CD8-positive, alpha-beta memory T cell (primary cell): ENCODE data around the gene CPA1. TPM values are rescaled to one million over a fixed set of nuclear protein-coding genes. Genes with fewer than 3 reads are reported as not detected.
A peak's percentile ranks its signal among the peaks of the same experiment; 100 is the strongest.

Source experiments
- CTCF ChIA-PET: fragments of 350-600 bp; sonication (Branson Sonifier 250); formaldehyde crosslinking; loops from one replicate; lab custom pipeline; 2021; ENCODE audit warnings: antibody characterized with exemption; lab: Charles Lee
- POLR2A ChIA-PET: fragments of 350-600 bp; sonication (Branson Sonifier 250); formaldehyde crosslinking; loops from one replicate; lab custom pipeline; 2021; ENCODE audit warnings: antibody characterized with exemption; lab: Charles Lee
- DNase-seq, 5 donors: peaks; one replicate each; pipeline versions ENCODE4 v3.0.0 to v3.0.0-alpha.2; 2020 to 2022; ENCODE audit warnings: mixed read lengths in 1 of 5
- H3K27ac ChIP-seq: one replicate; pipeline ENCODE4 v1.7.0; 2013; ENCODE audit warnings: low read depth, mild to moderate bottlenecking, low read length, moderate library complexity
- H3K27me3 ChIP-seq: 2 replicates; pipeline ENCODE4 v1.7.0; 2013; ENCODE audit warnings: low read length, mild to moderate bottlenecking; ENCODE audit not compliant: insufficient read depth, poor library complexity, severe bottlenecking
- H3K36me3 ChIP-seq: 2 replicates; pipeline ENCODE4 v1.7.0; 2013; ENCODE audit warnings: mild to moderate bottlenecking, low read length, moderate library complexity; ENCODE audit not compliant: insufficient read depth
- H3K4me1 ChIP-seq: 2 replicates; pipeline ENCODE4 v1.7.0; 2013; ENCODE audit warnings: mild to moderate bottlenecking, low read length, moderate library complexity; ENCODE audit not compliant: insufficient read depth
- H3K4me3 ChIP-seq: 2 replicates; pipeline ENCODE4 v1.7.0; 2013; ENCODE audit warnings: mild to moderate bottlenecking, low read length
- H3K9me3 ChIP-seq: 2 replicates; pipeline ENCODE4 v1.7.0; 2013; ENCODE audit warnings: mild to moderate bottlenecking, low read length
- H3K27ac Mint-ChIP-seq, 8 donors: one replicate each; pipeline ENCODE4 v1.8.0; 2020 to 2021; ENCODE audit warnings: mixed read lengths in 8 of 8, mild to moderate bottlenecking in 6 of 8, inconsistent platforms in 3 of 8, moderate library complexity in 3 of 8
- H3K27me3 Mint-ChIP-seq, 2 donors: one replicate each; pipeline ENCODE4 v1.8.0; 2020 to 2021; ENCODE audit warnings: mixed read lengths in 2 of 2, mild to moderate bottlenecking in 1 of 2, moderate library complexity in 1 of 2
- H3K36me3 Mint-ChIP-seq, 3 donors: one replicate each; pipeline ENCODE4 v1.8.0; 2020 to 2021; ENCODE audit warnings: mixed read lengths in 3 of 3, inconsistent platforms in 1 of 3, mild to moderate bottlenecking in 1 of 3
- H3K4me1 Mint-ChIP-seq, 3 donors: one replicate each; pipeline ENCODE4 v1.8.0; 2020 to 2021; ENCODE audit warnings: mixed read lengths in 3 of 3, inconsistent platforms in 1 of 3, mild to moderate bottlenecking in 1 of 3
- H3K4me3 Mint-ChIP-seq, 7 donors: one replicate each; pipeline ENCODE4 v1.8.0; 2020 to 2021; ENCODE audit warnings: mixed read lengths in 7 of 7, mild to moderate bottlenecking in 6 of 7, moderate library complexity in 4 of 7, inconsistent platforms in 2 of 7
- H3K9me3 Mint-ChIP-seq, 5 donors: one replicate each; pipeline ENCODE4 v1.8.0; 2020 to 2022; ENCODE audit warnings: mixed read lengths in 5 of 5, mild to moderate bottlenecking in 3 of 5, moderate library complexity in 2 of 5, inconsistent platforms in 1 of 5
- polyA plus RNA-seq: library from polyadenylated mRNA; unstranded; fragments of 300-500 nt; fragmentation: Illumina TruSeq; gene quantifications from one replicate; pipeline ENCODE4 v1.2.3, GENCODE V29; 2021
- total RNA-seq, 2 experiments: library from RNA; stranded (reverse); gene quantifications; one replicate each; pipeline ENCODE4 v1.2.3, GENCODE V29; 2021

CPA1 gene
- total and polyA plus RNA-seq, 3 experiments from 2014 or later, result not detected

GRCh38 chr7:130409067-130409711, 28.9 kb downstream of the CPA1 start:
- Mint-ChIP-seq H3K36me3 (peaks cover 4 to 11% (median 6%) of the 10 kb centered on the region in 3 donors), H3K27me3 (no peaks in the 10 kb centered on the region), H3K4me1 (peaks cover 0 to 7% (median 2%) of the 10 kb centered on the region in 3 donors), H3K9me3 (no peaks in the 10 kb centered on the region), H3K4me3 (no peak overlapping the region), H3K27ac (no peak overlapping the region)
- Histone ChIP-seq H3K4me1 (peaks cover 6% of the 10 kb centered on the region), H3K27ac (no peak overlapping the region), H3K27me3 (no peaks in the 10 kb centered on the region), H3K36me3 (no peaks in the 10 kb centered on the region), H3K4me3 (no peak overlapping the region), H3K9me3 (no peaks in the 10 kb centered on the region)
- ChIA-PET POLR2A (no interaction called here), CTCF (no interaction called here)
- DNase-seq, result no peak

GRCh38 chr7:130409712-130410072, 29.4 kb downstream of the CPA1 start:
- ChIA-PET CTCF (no interaction called here), POLR2A (no interaction called here)
- peak overlapping the region in 1 of 8 donors; percentile 93 for H3K27ac Mint-ChIP-seq

GRCh38 chr7:130410868-130411541, 30.7 kb downstream of the CPA1 start:
- CTCF ChIA-PET, result interaction anchor here (1.0 kb wide), 1 partner anchor 14 kb away, joined by 5 read pairs; no protein-coding TSS in a partner anchor
- POLR2A ChIA-PET, result no interaction called here
- H3K4me1 Mint-ChIP-seq, result peaks cover 10 to 26% (median 19%) of the 10 kb centered on the region in 3 donors

More at GRCh38 chr7:130409712-130410072, 29.4 kb downstream of the CPA1 start:
- Mint-ChIP-seq H3K4me1 (peaks cover under 1 to 13% (median 7%) of the 10 kb centered on the region in 3 donors), H3K27me3 (no peaks in the 10 kb centered on the region), H3K36me3 (peaks cover 4 to 11% (median 6%) of the 10 kb centered on the region in 3 donors), H3K4me3 (no peak overlapping the region), H3K9me3 (no peaks in the 10 kb centered on the region)
- Histone ChIP-seq H3K36me3 (no peaks in the 10 kb centered on the region), H3K4me3 (no peak overlapping the region), H3K27ac (no peak overlapping the region), H3K4me1 (peaks cover 11% of the 10 kb centered on the region), H3K9me3 (no peaks in the 10 kb centered on the region), H3K27me3 (no peaks in the 10 kb centered on the region)
- DNase-seq, result no peak

GRCh38 chr7:130413201-130413600, 32.9 kb downstream of the CPA1 start:
- no peak overlapping the region for H3K27ac Mint-ChIP-seq
- H3K4me1 Mint-ChIP-seq, result peaks cover 29 to 47% (median 41%) of the 10 kb centered on the region in 3 donors
- H3K4me1 ChIP-seq, result peaks cover 45% of the 10 kb centered on the region
- DNase-seq, result no peak
- no peak overlapping the region for H3K27ac ChIP-seq
- H3K4me3 ChIP-seq, result no peak overlapping the region
- no peaks in the 10 kb centered on the region for H3K9me3 Mint-ChIP-seq
- no peaks in the 10 kb centered on the region for H3K9me3 ChIP-seq
- H3K36me3 Mint-ChIP-seq, result peaks cover 4 to 11% (median 6%) of the 10 kb centered on the region in 3 donors
- H3K4me3 Mint-ChIP-seq, result no peak overlapping the region
- no peaks in the 10 kb centered on the region for H3K36me3 ChIP-seq
- no peaks in the 10 kb centered on the region for H3K27me3 ChIP-seq
- H3K27me3 Mint-ChIP-seq, result peaks cover 0 to 1% of the 10 kb centered on the region in 2 donors
- ChIA-PET POLR2A (no interaction called here), CTCF (no interaction called here)

More at GRCh38 chr7:130410868-130411541, 30.7 kb downstream of the CPA1 start:
- Histone ChIP-seq H3K4me1 (peaks cover 23% of the 10 kb centered on the region), H3K4me3 (no peak overlapping the region), H3K27me3 (no peaks in the 10 kb centered on the region), H3K9me3 (no peaks in the 10 kb centered on the region), H3K27ac (no peak overlapping the region), H3K36me3 (no peaks in the 10 kb centered on the region)
- Mint-ChIP-seq H3K36me3 (peaks cover 4 to 11% (median 6%) of the 10 kb centered on the region in 3 donors), H3K27ac (no peak overlapping the region), H3K27me3 (peaks cover 0 to 1% of the 10 kb centered on the region in 2 donors), H3K4me3 (no peak overlapping the region), H3K9me3 (no peaks in the 10 kb centered on the region)
- no peak for DNase-seq

- H3K36me3 Mint-ChIP-seq, result peaks cover 4 to 7% (median 4%) of the 10 kb centered on the region in 3 donors
- ChIA-PET POLR2A (no interaction called here), CTCF (no interaction called here)
- Histone ChIP-seq H3K27ac (no peak overlapping the region), H3K9me3 (no peaks in the 10 kb centered on the region), H3K4me1 (peaks cover 61% of the 10 kb centered on the region), H3K36me3 (no peaks in the 10 kb centered on the region), H3K4me3 (peak overlapping the region; percentile 11), H3K27me3 (no peaks in the 10 kb centered on the region)
- H3K4me1 Mint-ChIP-seq, result peaks cover 32 to 55% (median 52%) of the 10 kb centered on the region in 3 donors
- peak overlapping the region in 2 of 8 donors; percentile 17 to 24 for H3K27ac Mint-ChIP-seq
- peak in 1 of 5 donors; percentile 45 for DNase-seq
- H3K9me3 Mint-ChIP-seq, result no peaks in the 10 kb centered on the region
- peaks cover 0 to 1% of the 10 kb centered on the region in 2 donors for H3K27me3 Mint-ChIP-seq
- peak overlapping the region in 2 of 7 donors; percentile 9 to 21 for H3K4me3 Mint-ChIP-seq
These were observed 34.7 kb downstream of the CPA1 start for GRCh38 chr7:130415006-130415405.

- Histone ChIP-seq H3K27ac (no peak overlapping the region), H3K4me3 (peak overlapping the region; percentile 14), H3K27me3 (no peaks in the 10 kb centered on the region), H3K36me3 (no peaks in the 10 kb centered on the region), H3K9me3 (no peaks in the 10 kb centered on the region), H3K4me1 (peaks cover 63% of the 10 kb centered on the region)
- H3K36me3 Mint-ChIP-seq, result no peaks in the 10 kb centered on the region
- H3K27me3 Mint-ChIP-seq, result peaks cover 0 to 1% of the 10 kb centered on the region in 2 donors
- H3K4me1 Mint-ChIP-seq, result peaks cover 32 to 63% (median 62%) of the 10 kb centered on the region in 3 donors
- ChIA-PET POLR2A (no interaction called here), CTCF (no interaction called here)
- peak overlapping the region in 5 of 7 donors; percentile 8 to 52 (median 36) for H3K4me3 Mint-ChIP-seq
- peak in 1 of 5 donors; percentile 63 for DNase-seq
- H3K27ac Mint-ChIP-seq, result peak overlapping the region in 6 of 8 donors; percentile 25 to 88 (median 62)
- no peaks in the 10 kb centered on the region for H3K9me3 Mint-ChIP-seq
These were observed 36.9 kb downstream of the CPA1 start for GRCh38 chr7:130417213-130417612.

GRCh38 chr7:130418306-130418705, 38.0 kb downstream of the CPA1 start:
- ChIA-PET CTCF (no interaction called here), POLR2A (no interaction called here)
- DNase-seq, result no peak
- no peaks in the 10 kb centered on the region for H3K36me3 Mint-ChIP-seq
- H3K9me3 Mint-ChIP-seq, result no peaks in the 10 kb centered on the region
- peaks cover 0 to 1% of the 10 kb centered on the region in 2 donors for H3K27me3 Mint-ChIP-seq
- peaks cover 32 to 68% (median 64%) of the 10 kb centered on the region in 3 donors for H3K4me1 Mint-ChIP-seq
- Histone ChIP-seq H3K27me3 (no peaks in the 10 kb centered on the region), H3K27ac (no peak overlapping the region), H3K36me3 (no peaks in the 10 kb centered on the region), H3K4me1 (peaks cover 67% of the 10 kb centered on the region), H3K4me3 (no peak overlapping the region), H3K9me3 (no peaks in the 10 kb centered on the region)
- peak overlapping the region in 1 of 7 donors; percentile 7 for H3K4me3 Mint-ChIP-seq
- H3K27ac Mint-ChIP-seq, result peak overlapping the region in 1 of 8 donors; percentile 1

- Histone ChIP-seq H3K27me3 (no peaks in the 10 kb centered on the region), H3K36me3 (no peaks in the 10 kb centered on the region), H3K4me3 (no peak overlapping the region), H3K27ac (no peak overlapping the region), H3K4me1 (peaks cover 56% of the 10 kb centered on the region), H3K9me3 (no peaks in the 10 kb centered on the region)
- DNase-seq, result peak in 1 of 5 donors; percentile 40
- peak overlapping the region in 5 of 7 donors; percentile 24 to 61 (median 48) for H3K4me3 Mint-ChIP-seq
- H3K36me3 Mint-ChIP-seq, result no peaks in the 10 kb centered on the region
- H3K27ac Mint-ChIP-seq, result peak overlapping the region in 5 of 8 donors; percentile 19 to 84 (median 48)
- H3K27me3 Mint-ChIP-seq, result peaks cover 0 to 1% of the 10 kb centered on the region in 2 donors
- POLR2A ChIA-PET, result interaction anchor here (0.7 kb wide), 1 partner anchor 45 kb away, joined by 3 read pairs; no protein-coding TSS in a partner anchor
- CTCF ChIA-PET, result no interaction called here
- no peaks in the 10 kb centered on the region for H3K9me3 Mint-ChIP-seq
- peaks cover 31 to 58% (median 55%) of the 10 kb centered on the region in 3 donors for H3K4me1 Mint-ChIP-seq
These were observed 39.4 kb downstream of the CPA1 start for GRCh38 chr7:130419658-130420057.
